ENCODE measurements around the gene STON2. TPM values are rescaled to one million over a fixed set of nuclear protein-coding genes. Genes with fewer than 3 reads are reported as not detected.

Gene STON2
- polyA plus RNA-seq, 2 donors = 8.5 to 20.4 TPM

DNA sequence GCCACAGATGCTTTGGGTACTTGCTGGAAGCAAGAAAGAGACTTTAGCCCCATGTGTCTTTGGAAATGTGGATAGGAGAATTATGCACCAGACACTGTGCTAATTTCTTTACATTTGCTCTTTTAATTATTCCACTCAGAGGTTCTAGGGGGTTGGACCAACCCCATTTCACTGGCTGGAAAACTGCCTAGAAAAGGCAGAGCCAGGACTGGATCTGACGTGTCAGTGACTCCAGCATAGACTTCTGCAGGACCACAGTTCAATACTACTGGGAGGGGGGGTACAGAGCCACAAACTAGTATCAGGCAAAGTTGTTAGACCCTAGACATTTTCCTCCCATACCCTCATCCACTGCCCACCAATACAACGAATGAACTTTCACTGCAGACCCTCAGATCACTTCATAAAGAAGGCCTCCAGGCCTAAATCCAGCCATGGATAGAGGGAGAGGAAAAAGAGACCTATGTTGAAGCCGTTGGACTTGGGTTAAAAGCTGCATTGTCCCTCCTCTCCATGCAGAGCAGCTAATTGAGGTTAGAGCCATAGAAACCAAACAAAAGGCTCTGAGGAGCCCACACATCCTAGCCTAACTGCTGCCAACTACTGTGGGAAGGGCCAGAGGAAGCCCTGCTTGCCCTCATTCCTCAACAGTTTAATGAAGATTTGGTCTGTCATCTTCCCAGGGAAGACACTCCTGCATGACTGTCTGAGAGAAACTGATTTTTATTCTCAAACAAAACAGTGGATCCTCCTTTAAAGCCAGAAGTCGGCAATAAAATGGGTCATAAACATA lies 68.7 kb downstream of the STON2 start:
- peak overlapping the region; percentile 49 to 60 for H3K27ac ChIP-seq (ENCODE audit: low read depth in 2 of 2, low read length in 1 of 2)
- no peaks in the 10 kb centered on the region for H3K27me3 ChIP-seq (ENCODE audit: control insufficient read depth in 1 of 2, insufficient read depth in 2 of 2, low read length in 2 of 2)
- WGBS, 2 donors = 50 to 58% methylated on average over 4 of the region's 4 CpGs

DNA sequence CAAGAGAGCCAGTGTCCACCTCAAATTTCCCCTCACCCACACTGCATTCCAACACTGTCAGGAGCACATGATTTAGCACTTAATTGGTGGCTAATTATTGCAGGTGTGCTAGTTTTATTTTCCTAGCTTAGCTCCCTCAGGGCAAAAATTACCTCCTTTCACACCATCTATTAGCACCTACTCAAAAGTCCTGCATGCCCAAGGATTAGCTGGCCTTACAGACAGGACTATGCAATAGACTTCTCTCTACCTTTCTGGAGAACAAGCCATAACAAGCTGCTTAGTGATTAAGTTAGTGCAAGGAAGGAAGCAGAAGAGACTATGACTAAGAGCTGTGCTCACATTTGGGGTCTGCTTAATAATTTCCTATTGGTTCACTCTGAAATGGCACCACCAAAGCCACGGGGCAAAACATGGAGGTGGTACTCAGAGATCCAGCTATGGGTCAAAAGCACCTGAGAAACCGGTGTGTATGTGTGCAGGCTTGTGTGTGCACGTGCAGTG lies 69.5 kb downstream of the STON2 start:
- no peaks in the 10 kb centered on the region for H3K27me3 ChIP-seq (ENCODE audit: control insufficient read depth in 1 of 2, insufficient read depth in 2 of 2, low read length in 2 of 2)
- H3K36me3 ChIP-seq (ENCODE audit: control insufficient read depth in 2 of 2, insufficient read depth in 2 of 2, low read length in 1 of 2) = no peaks in the 10 kb centered on the region
- H3K27ac ChIP-seq (ENCODE audit: low read depth in 2 of 2, low read length in 1 of 2) = peak overlapping the region; percentile 60 to 81
- H3K4me3 ChIP-seq (ENCODE audit: low read depth in 1 of 2, low read length in 2 of 2) = no peak overlapping the region
- H3K9me3 ChIP-seq (ENCODE audit: control insufficient read depth in 2 of 2, insufficient read depth in 1 of 2, low read depth in 1 of 2, low read length in 1 of 2) = no peaks in the 10 kb centered on the region
- WGBS, 2 donors = 49 to 51% methylated on average over 3 of the region's 3 CpGs
- peaks cover 4% of the 10 kb centered on the region in 2 donors for H3K4me1 ChIP-seq (ENCODE audit: control insufficient read depth in 2 of 2, insufficient read depth in 2 of 2, low read length in 1 of 2)

More for the DNA sequence above, 68.7 kb downstream of the STON2 start:
- no peaks in the 10 kb centered on the region for H3K36me3 ChIP-seq (ENCODE audit: control insufficient read depth in 2 of 2, insufficient read depth in 2 of 2, low read length in 1 of 2)
- H3K4me1 ChIP-seq (ENCODE audit: control insufficient read depth in 2 of 2, insufficient read depth in 2 of 2, low read length in 1 of 2) = peaks cover 4% of the 10 kb centered on the region in 2 donors
- H3K4me3 ChIP-seq (ENCODE audit: low read depth in 1 of 2, low read length in 2 of 2) = no peak overlapping the region
- no peaks in the 10 kb centered on the region for H3K9me3 ChIP-seq (ENCODE audit: control insufficient read depth in 2 of 2, insufficient read depth in 1 of 2, low read depth in 1 of 2, low read length in 1 of 2)

DNA sequence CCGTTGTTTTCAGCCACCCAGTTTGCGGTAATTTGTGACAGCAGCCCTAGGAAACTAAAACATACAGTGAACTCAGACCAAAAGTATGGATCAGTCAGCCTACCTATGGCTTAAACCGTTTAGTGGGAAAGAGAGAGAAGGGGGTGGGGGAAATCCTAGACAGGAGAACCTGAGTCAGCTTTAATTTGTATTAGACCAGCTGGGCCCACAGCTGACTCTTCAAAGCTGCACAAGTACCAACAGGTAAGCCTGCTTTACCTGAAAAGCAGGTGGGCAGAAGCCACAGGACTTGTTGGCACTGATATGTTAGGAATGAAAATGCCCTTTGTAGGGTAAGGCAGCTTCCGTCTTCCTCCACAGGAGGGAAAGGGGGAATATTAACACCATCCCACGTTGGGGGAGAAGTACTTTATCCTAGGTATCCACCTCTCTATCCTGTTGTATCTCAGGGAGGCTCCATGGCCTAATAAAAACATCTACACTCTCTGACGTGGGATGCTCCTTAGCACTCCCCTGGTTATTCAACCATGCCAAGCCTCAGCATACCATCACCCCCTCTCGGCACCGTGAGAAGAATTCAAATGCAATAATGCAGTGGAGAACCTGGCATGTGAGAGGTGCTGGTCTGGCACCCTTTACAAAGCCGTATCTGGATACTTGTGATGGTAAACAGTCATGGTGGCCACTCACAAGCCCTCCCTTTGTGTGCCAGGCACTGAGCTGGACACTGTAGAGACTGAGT lies 70.3 kb downstream of the STON2 start:
- no peaks in the 10 kb centered on the region for H3K27me3 ChIP-seq (ENCODE audit: control insufficient read depth in 1 of 2, insufficient read depth in 2 of 2, low read length in 2 of 2)
- H3K4me3 ChIP-seq (ENCODE audit: low read depth in 1 of 2, low read length in 2 of 2) = no peak overlapping the region
- H3K9me3 ChIP-seq (ENCODE audit: control insufficient read depth in 2 of 2, insufficient read depth in 1 of 2, low read depth in 1 of 2, low read length in 1 of 2) = no peaks in the 10 kb centered on the region
- 49 to 67% methylated on average over 9 of the region's 9 CpGs for WGBS, 2 donors
- no peaks in the 10 kb centered on the region for H3K36me3 ChIP-seq (ENCODE audit: control insufficient read depth in 2 of 2, insufficient read depth in 2 of 2, low read length in 1 of 2)
- H3K4me1 ChIP-seq (ENCODE audit: control insufficient read depth in 2 of 2, insufficient read depth in 2 of 2, low read length in 1 of 2) = peaks cover 4 to 5% of the 10 kb centered on the region in 2 donors
- H3K27ac ChIP-seq (ENCODE audit: low read depth in 2 of 2, low read length in 1 of 2) = peak overlapping the region; percentile 43 to 62

DNA sequence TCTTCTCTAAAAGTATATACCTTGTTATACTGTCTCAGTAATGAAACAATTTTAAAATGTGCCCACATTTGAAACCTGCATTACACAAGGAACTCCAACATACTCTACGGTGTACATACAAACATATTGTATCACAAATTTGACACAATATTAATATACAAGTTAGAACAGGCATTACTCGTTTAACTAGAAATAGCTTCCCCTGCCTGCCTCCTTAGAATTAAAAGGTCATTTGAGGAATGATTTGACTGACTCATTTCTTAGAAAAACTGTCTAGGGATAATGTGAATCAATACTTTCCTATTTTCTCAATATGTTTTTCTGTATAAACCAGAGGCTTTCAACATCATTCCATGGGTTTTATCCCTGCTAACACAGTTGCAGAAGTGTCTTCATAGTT lies 73.7 kb downstream of the STON2 start:
- 47 to 66% methylated on average over 2 of the region's 2 CpGs for WGBS, 2 donors
- no peaks in the 10 kb centered on the region for H3K9me3 ChIP-seq (ENCODE audit: control insufficient read depth in 2 of 2, insufficient read depth in 1 of 2, low read depth in 1 of 2, low read length in 1 of 2)
- H3K4me3 ChIP-seq (ENCODE audit: low read depth in 1 of 2, low read length in 2 of 2) = no peak overlapping the region

DNA sequence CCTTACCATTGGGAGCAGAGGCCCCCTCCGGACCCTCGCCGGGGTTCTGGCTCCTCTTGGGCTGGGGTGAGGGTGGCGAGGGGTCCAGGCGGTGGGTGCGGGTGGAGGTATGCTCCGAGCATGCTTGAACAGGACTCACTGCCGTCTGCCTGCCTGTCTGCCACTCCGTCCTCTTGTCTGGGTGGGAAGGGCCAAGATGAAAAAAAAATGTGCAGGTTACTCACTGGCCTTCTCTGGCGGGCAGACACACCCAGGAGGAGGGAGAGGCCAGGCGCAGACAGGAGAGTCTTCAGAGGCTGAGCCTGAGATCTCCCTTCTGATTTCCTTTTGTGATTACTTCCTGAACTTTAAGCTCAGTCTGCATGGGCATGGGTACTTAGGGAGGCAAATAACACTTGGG lies 76.1 kb downstream of the STON2 start:
- WGBS, 2 donors = 33 to 48% methylated on average over 11 of the region's 11 CpGs
- Histone ChIP-seq H3K4me1 (ENCODE audit: control insufficient read depth in 2 of 2, insufficient read depth in 2 of 2, low read length in 1 of 2) (peaks cover 0 to 2% of the 10 kb centered on the region in 2 donors), H3K27me3 (ENCODE audit: control insufficient read depth in 1 of 2, insufficient read depth in 2 of 2, low read length in 2 of 2) (no peaks in the 10 kb centered on the region), H3K4me3 (ENCODE audit: low read depth in 1 of 2, low read length in 2 of 2) (peak overlapping the region; percentile 49 to 59), H3K36me3 (ENCODE audit: control insufficient read depth in 2 of 2, insufficient read depth in 2 of 2, low read length in 1 of 2) (no peaks in the 10 kb centered on the region), H3K27ac (ENCODE audit: low read depth in 2 of 2, low read length in 1 of 2) (peak overlapping the region; percentile 83 to 86), H3K9me3 (ENCODE audit: control insufficient read depth in 2 of 2, insufficient read depth in 1 of 2, low read depth in 1 of 2, low read length in 1 of 2) (no peaks in the 10 kb centered on the region)

More for the DNA sequence above, 73.7 kb downstream of the STON2 start:
- H3K27me3 ChIP-seq (ENCODE audit: control insufficient read depth in 1 of 2, insufficient read depth in 2 of 2, low read length in 2 of 2) = no peaks in the 10 kb centered on the region
- H3K27ac ChIP-seq (ENCODE audit: low read depth in 2 of 2, low read length in 1 of 2) = peak overlapping the region in 1 of 2 donors; percentile 36
- H3K4me1 ChIP-seq (ENCODE audit: control insufficient read depth in 2 of 2, insufficient read depth in 2 of 2, low read length in 1 of 2) = peaks cover 1 to 4% of the 10 kb centered on the region in 2 donors
- no peaks in the 10 kb centered on the region for H3K36me3 ChIP-seq (ENCODE audit: control insufficient read depth in 2 of 2, insufficient read depth in 2 of 2, low read length in 1 of 2)

DNA sequence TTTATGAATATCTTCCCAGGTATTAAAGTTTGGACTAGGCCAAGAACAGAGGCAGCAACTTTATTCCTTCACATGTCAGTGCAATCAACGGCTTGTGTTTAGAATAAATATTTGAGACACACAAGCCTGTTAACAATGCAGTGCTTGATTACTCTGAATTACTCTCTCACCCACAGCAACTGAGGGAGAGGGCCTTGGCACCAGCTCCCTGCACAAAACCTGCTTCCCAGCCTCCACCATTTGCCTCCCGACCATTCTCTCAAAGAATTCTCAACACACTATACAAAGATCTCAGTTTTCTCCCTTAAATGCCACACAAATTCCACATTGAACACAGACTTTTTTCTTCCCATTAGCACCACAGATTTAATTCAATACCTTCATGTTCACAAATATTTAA lies 77.0 kb downstream of the STON2 start:
- 42 to 45% methylated on average over 2 of the region's 2 CpGs for WGBS, 2 donors
- Histone ChIP-seq H3K27me3 (ENCODE audit: control insufficient read depth in 1 of 2, insufficient read depth in 2 of 2, low read length in 2 of 2) (no peaks in the 10 kb centered on the region), H3K4me1 (ENCODE audit: control insufficient read depth in 2 of 2, insufficient read depth in 2 of 2, low read length in 1 of 2) (peaks cover 0 to 2% of the 10 kb centered on the region in 2 donors), H3K4me3 (ENCODE audit: low read depth in 1 of 2, low read length in 2 of 2) (peak overlapping the region; percentile 33 to 49), H3K27ac (ENCODE audit: low read depth in 2 of 2, low read length in 1 of 2) (peak overlapping the region in 1 of 2 donors; percentile 50), H3K9me3 (ENCODE audit: control insufficient read depth in 2 of 2, insufficient read depth in 1 of 2, low read depth in 1 of 2, low read length in 1 of 2) (no peaks in the 10 kb centered on the region), H3K36me3 (ENCODE audit: control insufficient read depth in 2 of 2, insufficient read depth in 2 of 2, low read length in 1 of 2) (no peaks in the 10 kb centered on the region)

DNA sequence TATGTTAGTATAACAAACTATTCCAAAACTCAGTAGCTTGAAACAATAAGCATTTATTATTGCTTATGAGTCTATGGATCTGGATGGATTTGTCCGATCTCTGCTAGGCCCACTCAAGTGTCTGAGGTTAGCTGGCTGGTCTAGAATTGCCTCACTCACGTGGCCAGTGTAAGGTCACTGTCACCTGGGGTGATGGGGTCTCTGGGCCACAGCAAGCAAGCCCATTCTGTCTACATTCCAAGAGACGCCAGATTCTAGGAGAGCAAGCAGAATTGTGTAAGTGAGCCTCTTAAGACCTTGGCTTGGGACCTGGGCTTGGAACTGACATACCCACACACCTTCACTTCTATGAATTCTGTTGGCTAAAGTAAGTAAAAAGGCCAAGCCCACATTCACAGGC lies 80.2 kb downstream of the STON2 start:
- Histone ChIP-seq H3K27ac (ENCODE audit: low read depth in 2 of 2, low read length in 1 of 2) (no peak overlapping the region), H3K36me3 (ENCODE audit: control insufficient read depth in 2 of 2, insufficient read depth in 2 of 2, low read length in 1 of 2) (no peaks in the 10 kb centered on the region), H3K27me3 (ENCODE audit: control insufficient read depth in 1 of 2, insufficient read depth in 2 of 2, low read length in 2 of 2) (no peaks in the 10 kb centered on the region), H3K4me3 (ENCODE audit: low read depth in 1 of 2, low read length in 2 of 2) (no peak overlapping the region), H3K4me1 (ENCODE audit: control insufficient read depth in 2 of 2, insufficient read depth in 2 of 2, low read length in 1 of 2) (peaks cover 0 to 2% of the 10 kb centered on the region in 2 donors), H3K9me3 (ENCODE audit: control insufficient read depth in 2 of 2, insufficient read depth in 1 of 2, low read depth in 1 of 2, low read length in 1 of 2) (no peaks in the 10 kb centered on the region)
- 80 to 83% methylated on average over 3 of the region's 3 CpGs for WGBS, 2 donors

DNA sequence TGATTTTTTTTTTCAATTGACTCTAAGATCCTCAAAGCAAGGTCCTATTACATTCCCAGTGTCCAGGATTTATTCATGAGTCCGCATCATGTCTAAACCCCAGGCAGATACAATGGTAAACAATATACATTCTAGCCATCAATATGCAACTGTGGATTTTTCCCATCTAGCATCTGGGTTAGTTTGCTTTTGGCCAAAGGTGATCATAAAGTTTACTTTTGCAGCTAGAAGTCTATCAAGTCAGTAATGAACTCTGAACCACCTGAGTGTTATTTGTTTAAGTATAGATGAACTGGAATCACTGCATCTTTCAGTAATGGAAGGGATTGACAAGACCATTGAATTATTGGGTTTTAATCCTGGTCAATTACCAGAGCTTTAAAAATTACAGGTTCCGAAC lies 80.8 kb downstream of the STON2 start:
- no peaks in the 10 kb centered on the region for H3K36me3 ChIP-seq (ENCODE audit: control insufficient read depth in 2 of 2, insufficient read depth in 2 of 2, low read length in 1 of 2)
- H3K27me3 ChIP-seq (ENCODE audit: control insufficient read depth in 1 of 2, insufficient read depth in 2 of 2, low read length in 2 of 2) = no peaks in the 10 kb centered on the region
- no peak overlapping the region for H3K4me3 ChIP-seq (ENCODE audit: low read depth in 1 of 2, low read length in 2 of 2)
- 91 to 97% methylated on average over 2 of the region's 2 CpGs for WGBS, 2 donors
- H3K4me1 ChIP-seq (ENCODE audit: control insufficient read depth in 2 of 2, insufficient read depth in 2 of 2, low read length in 1 of 2) = peaks cover 0 to 2% of the 10 kb centered on the region in 2 donors
- no peaks in the 10 kb centered on the region for H3K9me3 ChIP-seq (ENCODE audit: control insufficient read depth in 2 of 2, insufficient read depth in 1 of 2, low read depth in 1 of 2, low read length in 1 of 2)
- no peak overlapping the region for H3K27ac ChIP-seq (ENCODE audit: low read depth in 2 of 2, low read length in 1 of 2)

DNA sequence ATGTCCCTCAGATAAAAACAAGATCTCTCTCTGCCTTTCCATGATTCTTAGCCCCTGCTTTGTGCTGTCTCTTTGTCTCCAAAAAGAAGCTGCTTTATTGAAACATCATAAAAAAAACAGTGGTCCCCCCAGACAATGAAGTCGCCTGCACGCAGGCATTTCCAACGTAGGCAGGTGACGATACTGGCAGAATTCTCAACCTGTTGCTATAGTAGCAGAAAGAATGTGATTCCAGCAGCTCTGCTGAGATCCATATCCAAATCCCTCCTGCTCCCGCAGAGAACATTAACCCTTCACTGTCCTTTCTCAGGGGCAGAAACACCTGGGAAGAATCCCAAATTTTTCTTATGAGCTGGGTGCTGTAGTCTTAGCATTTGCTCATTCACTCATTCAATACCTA lies 84.8 kb downstream of the STON2 start:
- 20 to 28% methylated on average over 5 of the region's 5 CpGs for WGBS, 2 donors

More for the DNA sequence above, 84.8 kb downstream of the STON2 start:
- Histone ChIP-seq H3K4me1 (ENCODE audit: control insufficient read depth in 2 of 2, insufficient read depth in 2 of 2, low read length in 1 of 2) (peaks cover 0 to 5% of the 10 kb centered on the region in 2 donors), H3K36me3 (ENCODE audit: control insufficient read depth in 2 of 2, insufficient read depth in 2 of 2, low read length in 1 of 2) (no peaks in the 10 kb centered on the region), H3K4me3 (ENCODE audit: low read depth in 1 of 2, low read length in 2 of 2) (no peak overlapping the region), H3K27me3 (ENCODE audit: control insufficient read depth in 1 of 2, insufficient read depth in 2 of 2, low read length in 2 of 2) (no peaks in the 10 kb centered on the region), H3K9me3 (ENCODE audit: control insufficient read depth in 2 of 2, insufficient read depth in 1 of 2, low read depth in 1 of 2, low read length in 1 of 2) (no peaks in the 10 kb centered on the region), H3K27ac (ENCODE audit: low read depth in 2 of 2, low read length in 1 of 2) (no peak overlapping the region)
